ENCODE measurements around the gene RBMS3.

Gene RBMS3

GRCh38 chr3:29973763-29974162 is 692.9 kb downstream of the RBMS3 start:
- Histone ChIP-seq H3K4me3 (ENCODE audit: low read depth, low read length) (no peak overlapping the region), H3K36me3 (ENCODE audit: control insufficient read depth in 1 of 2, insufficient read depth in 2 of 2, low read length in 2 of 2) (no peaks in the 10 kb centered on the region), H3K9ac (ENCODE audit: low read length) (no peak overlapping the region), H3K23ac (ENCODE audit: low read length) (no peak overlapping the region), H3K27me3 (ENCODE audit: insufficient read depth, low read length) (no peaks in the 10 kb centered on the region), H2AK5ac (ENCODE audit: low read length) (no peak overlapping the region), H4K12ac (ENCODE audit: low read depth, low read length) (no peak overlapping the region), H2BK120ac (ENCODE audit: insufficient read depth, low read length, poor library complexity) (no peak overlapping the region), H2BK5ac (ENCODE audit: low read depth, low read length, poor library complexity) (no peak overlapping the region), H4K91ac (ENCODE audit: low read depth, low read length) (no peak overlapping the region), H3K18ac (ENCODE audit: low read length) (no peak overlapping the region), H3K4me1 (ENCODE audit: control insufficient read depth in 1 of 2, insufficient read depth in 2 of 2, low read length in 2 of 2) (no peaks in the 10 kb centered on the region), H3K27ac (ENCODE audit: low read depth, low read length) (no peak overlapping the region), H2BK12ac (ENCODE audit: low read length) (no peak overlapping the region), H3K4me2 (ENCODE audit: low read length) (no peak overlapping the region), H3K79me2 (ENCODE audit: control insufficient read depth, insufficient read depth, low read length, poor library complexity) (no peaks in the 10 kb centered on the region), H4K8ac (ENCODE audit: low read depth, low read length) (no peak overlapping the region), H3K9me3 (ENCODE audit: insufficient read depth, low read depth, low read length) (no peaks in the 10 kb centered on the region), H3K14ac (ENCODE audit: low read length) (no peak overlapping the region), H3K79me1 (ENCODE audit: low read length) (no peaks in the 10 kb centered on the region), H3K4ac (ENCODE audit: low read depth, low read length) (no peak overlapping the region), H2AFZ (ENCODE audit: insufficient read depth, low read length, poor library complexity) (no peak overlapping the region)
- DNase-seq, result no peak
- no CpG with 5 or more reads among the region's 1 CpG for WGBS (ENCODE audit: extremely low coverage, insufficient coverage, insufficient read length)

DNA sequence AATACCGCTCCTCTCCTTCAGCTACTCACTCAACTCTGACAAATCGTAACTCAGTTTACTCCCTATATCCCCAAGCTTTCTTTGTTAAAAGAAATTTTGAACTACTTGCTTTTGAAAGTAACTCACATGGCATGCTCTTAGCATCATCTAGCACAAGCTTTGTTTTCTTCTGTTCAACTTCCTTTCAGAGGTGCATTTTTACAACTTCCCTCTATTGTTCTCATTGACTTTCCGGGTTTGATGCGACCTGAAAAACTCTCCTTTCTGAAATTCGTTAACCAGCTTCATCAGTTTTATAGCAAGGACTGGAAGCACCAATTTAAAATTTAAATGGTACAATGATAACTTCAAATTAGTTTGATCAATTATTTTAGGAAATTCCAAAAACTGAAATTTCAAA is 696.0 kb downstream of the RBMS3 start:
- H2BK5ac ChIP-seq (ENCODE audit: low read depth, low read length, poor library complexity), result no peak overlapping the region
- H3K4me1 ChIP-seq (ENCODE audit: control insufficient read depth in 1 of 2, insufficient read depth in 2 of 2, low read length in 2 of 2), result no peaks in the 10 kb centered on the region
- no peak overlapping the region for H2AFZ ChIP-seq (ENCODE audit: insufficient read depth, low read length, poor library complexity)
- H2AK5ac ChIP-seq (ENCODE audit: low read length), result no peak overlapping the region
- no peaks in the 10 kb centered on the region for H3K79me1 ChIP-seq (ENCODE audit: low read length)
- H3K23ac ChIP-seq (ENCODE audit: low read length), result no peak overlapping the region
- no peak overlapping the region for H4K91ac ChIP-seq (ENCODE audit: low read depth, low read length)
- H2BK120ac ChIP-seq (ENCODE audit: insufficient read depth, low read length, poor library complexity), result no peak overlapping the region
- no peak overlapping the region for H3K14ac ChIP-seq (ENCODE audit: low read length)
- H3K4ac ChIP-seq (ENCODE audit: low read depth, low read length), result no peak overlapping the region
- H4K8ac ChIP-seq (ENCODE audit: low read depth, low read length), result no peak overlapping the region
- WGBS (ENCODE audit: extremely low coverage, insufficient coverage, insufficient read length), result no CpG with 5 or more reads among the region's 5 CpGs
- no peaks in the 10 kb centered on the region for H3K27me3 ChIP-seq (ENCODE audit: insufficient read depth, low read length)
- no peak overlapping the region for H4K12ac ChIP-seq (ENCODE audit: low read depth, low read length)
- DNase-seq, result no peak
- H3K9ac ChIP-seq (ENCODE audit: low read length), result no peak overlapping the region
- no peak overlapping the region for H3K4me2 ChIP-seq (ENCODE audit: low read length)
- H3K27ac ChIP-seq (ENCODE audit: low read depth, low read length), result no peak overlapping the region
- no peaks in the 10 kb centered on the region for H3K9me3 ChIP-seq (ENCODE audit: insufficient read depth, low read depth, low read length)
- H3K79me2 ChIP-seq (ENCODE audit: control insufficient read depth, insufficient read depth, low read length, poor library complexity), result no peaks in the 10 kb centered on the region
- H3K18ac ChIP-seq (ENCODE audit: low read length), result no peak overlapping the region
- H2BK12ac ChIP-seq (ENCODE audit: low read length), result no peak overlapping the region
- H3K36me3 ChIP-seq (ENCODE audit: control insufficient read depth in 1 of 2, insufficient read depth in 2 of 2, low read length in 2 of 2), result no peaks in the 10 kb centered on the region
- H3K4me3 ChIP-seq (ENCODE audit: low read depth, low read length), result no peak overlapping the region

GRCh38 chr3:29977360-29977759 is 696.5 kb downstream of the RBMS3 start:
- Histone ChIP-seq H2BK120ac (ENCODE audit: insufficient read depth, low read length, poor library complexity) (no peak overlapping the region), H3K4me3 (ENCODE audit: low read depth, low read length) (no peak overlapping the region), H2BK5ac (ENCODE audit: low read depth, low read length, poor library complexity) (no peak overlapping the region), H2AFZ (ENCODE audit: insufficient read depth, low read length, poor library complexity) (no peak overlapping the region), H4K91ac (ENCODE audit: low read depth, low read length) (no peak overlapping the region), H3K27ac (ENCODE audit: low read depth, low read length) (no peak overlapping the region), H3K9me3 (ENCODE audit: insufficient read depth, low read depth, low read length) (no peaks in the 10 kb centered on the region), H3K4ac (ENCODE audit: low read depth, low read length) (no peak overlapping the region), H3K23ac (ENCODE audit: low read length) (no peak overlapping the region), H3K4me2 (ENCODE audit: low read length) (no peak overlapping the region), H3K4me1 (ENCODE audit: control insufficient read depth in 1 of 2, insufficient read depth in 2 of 2, low read length in 2 of 2) (no peaks in the 10 kb centered on the region), H3K79me2 (ENCODE audit: control insufficient read depth, insufficient read depth, low read length, poor library complexity) (no peaks in the 10 kb centered on the region), H4K12ac (ENCODE audit: low read depth, low read length) (no peak overlapping the region), H3K18ac (ENCODE audit: low read length) (no peak overlapping the region), H2BK12ac (ENCODE audit: low read length) (no peak overlapping the region), H3K9ac (ENCODE audit: low read length) (no peak overlapping the region), H3K14ac (ENCODE audit: low read length) (no peak overlapping the region), H3K27me3 (ENCODE audit: insufficient read depth, low read length) (no peaks in the 10 kb centered on the region), H4K8ac (ENCODE audit: low read depth, low read length) (no peak overlapping the region), H3K36me3 (ENCODE audit: control insufficient read depth in 1 of 2, insufficient read depth in 2 of 2, low read length in 2 of 2) (no peaks in the 10 kb centered on the region), H3K79me1 (ENCODE audit: low read length) (no peaks in the 10 kb centered on the region), H2AK5ac (ENCODE audit: low read length) (no peak overlapping the region)
- no CpG with 5 or more reads among the region's 2 CpGs for WGBS (ENCODE audit: extremely low coverage, insufficient coverage, insufficient read length)
- no peak for DNase-seq

DNA sequence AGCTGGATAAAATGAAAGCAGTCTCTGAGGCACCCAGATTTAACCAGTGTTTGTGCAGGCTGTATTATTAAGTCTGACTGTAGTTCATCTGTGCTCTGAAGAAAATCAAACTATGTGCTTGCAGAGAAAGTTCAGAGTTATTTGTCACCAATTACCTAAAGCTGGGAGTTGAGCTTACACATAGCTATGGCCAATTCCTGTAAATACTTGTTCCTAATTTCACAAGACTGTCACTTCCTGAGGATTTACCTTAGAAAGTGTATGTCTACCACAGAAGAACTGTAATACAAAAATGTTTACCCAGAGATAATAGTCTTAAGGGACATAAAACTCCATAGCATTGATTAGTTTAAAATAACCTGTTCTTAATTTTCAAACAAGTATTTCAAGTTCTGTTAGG is 697.2 kb downstream of the RBMS3 start:
- H2AFZ ChIP-seq (ENCODE audit: insufficient read depth, low read length, poor library complexity), result no peak overlapping the region
- H3K9ac ChIP-seq (ENCODE audit: low read length), result no peak overlapping the region
- H4K91ac ChIP-seq (ENCODE audit: low read depth, low read length), result no peak overlapping the region
- no peak overlapping the region for H2AK5ac ChIP-seq (ENCODE audit: low read length)
- no peak overlapping the region for H3K4me3 ChIP-seq (ENCODE audit: low read depth, low read length)
- H3K4me1 ChIP-seq (ENCODE audit: control insufficient read depth in 1 of 2, insufficient read depth in 2 of 2, low read length in 2 of 2), result no peaks in the 10 kb centered on the region
- H3K36me3 ChIP-seq (ENCODE audit: control insufficient read depth in 1 of 2, insufficient read depth in 2 of 2, low read length in 2 of 2), result no peaks in the 10 kb centered on the region
- H3K14ac ChIP-seq (ENCODE audit: low read length), result no peak overlapping the region
- H2BK5ac ChIP-seq (ENCODE audit: low read depth, low read length, poor library complexity), result no peak overlapping the region
- no peak overlapping the region for H3K23ac ChIP-seq (ENCODE audit: low read length)
- no peak overlapping the region for H3K4me2 ChIP-seq (ENCODE audit: low read length)
- H2BK120ac ChIP-seq (ENCODE audit: insufficient read depth, low read length, poor library complexity), result no peak overlapping the region
- H3K4ac ChIP-seq (ENCODE audit: low read depth, low read length), result no peak overlapping the region
- no peak overlapping the region for H3K18ac ChIP-seq (ENCODE audit: low read length)
- no peaks in the 10 kb centered on the region for H3K27me3 ChIP-seq (ENCODE audit: insufficient read depth, low read length)
- no peak for DNase-seq
- no peak overlapping the region for H4K8ac ChIP-seq (ENCODE audit: low read depth, low read length)
- H3K79me2 ChIP-seq (ENCODE audit: control insufficient read depth, insufficient read depth, low read length, poor library complexity), result no peaks in the 10 kb centered on the region
- H3K9me3 ChIP-seq (ENCODE audit: insufficient read depth, low read depth, low read length), result no peaks in the 10 kb centered on the region
- no peaks in the 10 kb centered on the region for H3K79me1 ChIP-seq (ENCODE audit: low read length)
- no peak overlapping the region for H2BK12ac ChIP-seq (ENCODE audit: low read length)
- H3K27ac ChIP-seq (ENCODE audit: low read depth, low read length), result no peak overlapping the region
- no peak overlapping the region for H4K12ac ChIP-seq (ENCODE audit: low read depth, low read length)

DNA sequence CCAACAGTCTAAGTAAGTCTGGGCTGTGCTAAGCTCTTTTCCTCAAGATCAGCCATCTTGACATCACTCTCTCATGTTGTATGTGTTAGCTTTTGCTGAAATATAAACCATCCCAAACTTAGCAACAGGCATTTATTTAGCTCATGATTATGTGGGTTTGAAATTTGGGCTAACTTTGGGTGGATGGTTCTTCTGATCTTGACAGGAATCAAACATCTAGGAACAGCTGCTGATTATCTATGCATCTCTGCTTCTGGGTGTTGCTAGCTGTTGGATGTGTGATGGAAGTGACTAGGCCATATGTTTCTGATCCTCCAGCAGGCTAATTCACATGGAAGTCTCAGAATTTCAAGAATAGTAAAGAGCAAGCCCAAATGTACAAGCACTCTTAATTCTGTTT is 710.3 kb downstream of the RBMS3 start:
- Histone ChIP-seq H3K23ac (ENCODE audit: low read length) (no peak overlapping the region), H3K4me3 (ENCODE audit: low read depth, low read length) (no peak overlapping the region), H4K8ac (ENCODE audit: low read depth, low read length) (no peak overlapping the region), H3K18ac (ENCODE audit: low read length) (no peak overlapping the region), H2BK5ac (ENCODE audit: low read depth, low read length, poor library complexity) (no peak overlapping the region), H3K4ac (ENCODE audit: low read depth, low read length) (no peak overlapping the region), H3K4me2 (ENCODE audit: low read length) (no peak overlapping the region), H3K27ac (ENCODE audit: low read depth, low read length) (no peak overlapping the region), H3K9ac (ENCODE audit: low read length) (no peak overlapping the region), H3K27me3 (ENCODE audit: insufficient read depth, low read length) (no peaks in the 10 kb centered on the region), H3K79me2 (ENCODE audit: control insufficient read depth, insufficient read depth, low read length, poor library complexity) (no peaks in the 10 kb centered on the region), H2AFZ (ENCODE audit: insufficient read depth, low read length, poor library complexity) (no peak overlapping the region), H3K9me3 (ENCODE audit: insufficient read depth, low read depth, low read length) (no peaks in the 10 kb centered on the region), H3K36me3 (ENCODE audit: control insufficient read depth in 1 of 2, insufficient read depth in 2 of 2, low read length in 2 of 2) (no peaks in the 10 kb centered on the region), H3K79me1 (ENCODE audit: low read length) (no peaks in the 10 kb centered on the region), H3K4me1 (ENCODE audit: control insufficient read depth in 1 of 2, insufficient read depth in 2 of 2, low read length in 2 of 2) (no peaks in the 10 kb centered on the region), H3K14ac (ENCODE audit: low read length) (no peak overlapping the region), H2AK5ac (ENCODE audit: low read length) (no peak overlapping the region), H2BK12ac (ENCODE audit: low read length) (no peak overlapping the region), H2BK120ac (ENCODE audit: insufficient read depth, low read length, poor library complexity) (no peak overlapping the region), H4K12ac (ENCODE audit: low read depth, low read length) (no peak overlapping the region), H4K91ac (ENCODE audit: low read depth, low read length) (no peak overlapping the region)
- DNase-seq, result no peak
